Uterus (tissue), 4 donors: ENCODE results near the gene LGI2. TPM values are rescaled to one million over a fixed set of nuclear protein-coding genes. Genes with fewer than 3 reads are reported as not detected.

ENCODE experiments used
- DNase-seq, 2 donors: peaks; one replicate each; pipeline ENCODE4 v3.0.0-alpha.2; 2019 to 2020
- H3K27ac ChIP-seq, 2 donors: fragments of 200-600 bp; sonication (generic); 1 replicate in 1 of 2; 2 replicates in 1 of 2; pipeline ENCODE4 v1.5.1; 2016 to 2018
- H3K27me3 ChIP-seq, 2 donors: fragments of 200-600 bp; sonication (generic); one replicate each; pipeline ENCODE4 v1.5.1; 2018 to 2019; ENCODE audit warnings: control low read depth in 1 of 2
- H3K36me3 ChIP-seq, 2 donors: fragments of 200-600 bp; sonication (generic); one replicate each; pipeline ENCODE4 v1.5.1; 2019; ENCODE audit warnings: control low read depth in 1 of 2
- H3K4me1 ChIP-seq, 2 donors: fragments of 200-600 bp; sonication (generic); one replicate each; pipeline ENCODE4 v1.5.1; 2018 to 2019; ENCODE audit warnings: control low read depth in 1 of 2
- H3K4me3 ChIP-seq, 2 donors: fragments of 200-600 bp; sonication (generic); 1 replicate in 1 of 2; 2 replicates in 1 of 2; pipeline ENCODE4 v1.5.1; 2018 to 2019; ENCODE audit warnings: mild to moderate bottlenecking in 1 of 2
- H3K9me3 ChIP-seq, 2 donors: fragments of 200-600 bp; sonication (generic); one replicate each; pipeline ENCODE4 v1.5.1; 2019; ENCODE audit warnings: control low read depth in 1 of 2
- POLR2A ChIP-seq, 2 donors: fragments of 450-650 bp; IDR thresholded peaks; one replicate each; pipeline ENCODE4 v1.6.1; 2016; ENCODE audit warnings: antibody characterized with exemption in 2 of 2, mild to moderate bottlenecking in 1 of 2, moderate library complexity in 1 of 2
- intact Hi-C: fragments of 100-400 bp; cut with DNase I; formaldehyde crosslinking; loops from one replicate; pipeline ENCODE4 v1.15.1; 2023; ENCODE audit warnings: low total_unique reads
- total RNA-seq, 4 donors: library from RNA; depleted of rRNA in 3 of 4; stranded (reverse); fragments of >200 nt in 3 of 4; gene quantifications; one replicate each; pipeline versions ENCODE4 v1.1.0 to v1.2.4, GENCODE V29; 2014 to 2023
- TF ChIP-seq, protein P1 (sequence below), 4 experiments: fragments of 200-600 bp in 2 of 4; fragments of 450-650 bp in 2 of 4; sonication (generic) in 2 of 4; IDR thresholded peaks; one replicate each; pipeline ENCODE4 v1.5.1; 2016 to 2019; ENCODE audit warnings: antibody characterized with exemption in 4 of 4, mild to moderate bottlenecking in 2 of 4, moderate library complexity in 1 of 4
- donor health status: DM: yes; HTN: yes; CAD: no.

LGI2 gene
- total RNA-seq, 4 donors from 2014 or later = 2.3 to 23.7 (median 14.0) TPM

- Histone ChIP-seq H3K27me3 (no peaks in the 10 kb centered on the region), H3K4me3 (no peak overlapping the region), H3K9me3 (no peaks in the 10 kb centered on the region), H3K36me3 (no peaks in the 10 kb centered on the region), H3K27ac (peak overlapping the region; percentile 48 to 59), H3K4me1 (peaks cover 0 to 4% of the 10 kb centered on the region in 2 donors)
- intact Hi-C loops = no loop called here
- TF ChIP-seq POLR2A (IDR thresholded peaks at IDR 0.05) = no peak
- TF ChIP-seq, protein P1, sequence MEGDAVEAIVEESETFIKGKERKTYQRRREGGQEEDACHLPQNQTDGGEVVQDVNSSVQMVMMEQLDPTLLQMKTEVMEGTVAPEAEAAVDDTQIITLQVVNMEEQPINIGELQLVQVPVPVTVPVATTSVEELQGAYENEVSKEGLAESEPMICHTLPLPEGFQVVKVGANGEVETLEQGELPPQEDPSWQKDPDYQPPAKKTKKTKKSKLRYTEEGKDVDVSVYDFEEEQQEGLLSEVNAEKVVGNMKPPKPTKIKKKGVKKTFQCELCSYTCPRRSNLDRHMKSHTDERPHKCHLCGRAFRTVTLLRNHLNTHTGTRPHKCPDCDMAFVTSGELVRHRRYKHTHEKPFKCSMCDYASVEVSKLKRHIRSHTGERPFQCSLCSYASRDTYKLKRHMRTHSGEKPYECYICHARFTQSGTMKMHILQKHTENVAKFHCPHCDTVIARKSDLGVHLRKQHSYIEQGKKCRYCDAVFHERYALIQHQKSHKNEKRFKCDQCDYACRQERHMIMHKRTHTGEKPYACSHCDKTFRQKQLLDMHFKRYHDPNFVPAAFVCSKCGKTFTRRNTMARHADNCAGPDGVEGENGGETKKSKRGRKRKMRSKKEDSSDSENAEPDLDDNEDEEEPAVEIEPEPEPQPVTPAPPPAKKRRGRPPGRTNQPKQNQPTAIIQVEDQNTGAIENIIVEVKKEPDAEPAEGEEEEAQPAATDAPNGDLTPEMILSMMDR (IDR thresholded peaks at IDR 0.05) = no peak
- DNase-seq = peak; percentile 35 to 77
Measured at GRCh38 chr4:24991015-24991414, 39.7 kb downstream of the LGI2 start.

DNA sequence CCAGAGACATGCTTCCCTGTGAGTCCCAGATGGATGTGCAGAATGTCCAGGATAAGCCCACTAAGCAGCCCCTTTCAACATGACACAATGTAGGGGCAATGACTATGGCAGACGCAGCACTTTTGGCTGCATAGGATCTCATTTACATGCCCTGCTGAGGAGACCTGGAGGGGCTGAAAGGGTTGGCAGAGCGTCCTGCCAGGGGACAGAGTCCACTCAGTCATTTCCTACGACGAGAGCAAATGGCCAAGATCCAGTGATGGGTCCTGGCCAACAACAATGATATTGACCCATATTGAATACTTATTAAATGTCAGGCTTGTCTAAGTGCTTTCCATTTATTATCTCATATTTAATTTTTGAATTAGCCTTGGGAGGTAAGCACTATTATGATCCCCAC, 41.4 kb downstream of the LGI2 start:
- H3K27me3 ChIP-seq = no peaks in the 10 kb centered on the region
- no peak for DNase-seq
- no peaks in the 10 kb centered on the region for H3K9me3 ChIP-seq
- H3K36me3 ChIP-seq = no peaks in the 10 kb centered on the region
- no peak overlapping the region for H3K4me3 ChIP-seq
- TF ChIP-seq, protein P1 (IDR thresholded peaks at IDR 0.05) = no peak
- TF ChIP-seq POLR2A (IDR thresholded peaks at IDR 0.05) = no peak
- intact Hi-C loops = no loop called here
- H3K4me1 ChIP-seq = peaks cover 0 to 4% of the 10 kb centered on the region in 2 donors
- H3K27ac ChIP-seq = no peak overlapping the region

DNA sequence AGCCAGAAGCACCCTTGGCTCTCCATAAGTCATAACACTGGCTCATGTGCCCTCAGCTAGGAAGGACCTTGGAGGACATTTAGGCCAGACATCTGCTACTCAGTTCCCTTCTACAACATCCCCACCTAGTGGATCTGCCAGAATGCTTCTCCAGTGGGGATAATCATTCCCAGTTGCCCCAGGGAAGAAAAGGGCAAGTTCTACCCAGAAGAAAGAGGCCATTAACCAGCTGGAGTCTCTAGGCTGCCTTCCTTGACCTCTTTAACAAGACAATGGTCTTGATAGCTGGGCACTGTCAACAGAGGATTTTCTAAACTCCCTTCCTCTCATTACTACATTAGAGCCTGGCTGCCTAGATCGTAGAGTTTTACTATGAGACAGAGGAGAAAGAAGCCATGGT, 42.0 kb downstream of the LGI2 start:
- H3K36me3 ChIP-seq = no peaks in the 10 kb centered on the region
- TF ChIP-seq, protein P1 (IDR thresholded peaks at IDR 0.05) = peak in 1 of 4 experiments; percentile 18
- TF ChIP-seq POLR2A (IDR thresholded peaks at IDR 0.05) = no peak
- H3K4me3 ChIP-seq = no peak overlapping the region
- intact Hi-C loops = no loop called here
- H3K27me3 ChIP-seq = no peaks in the 10 kb centered on the region
- DNase-seq = no peak
- H3K9me3 ChIP-seq = no peaks in the 10 kb centered on the region
- no peak overlapping the region for H3K27ac ChIP-seq
- H3K4me1 ChIP-seq = peaks cover 0 to 4% of the 10 kb centered on the region in 2 donors

- intact Hi-C loops = no loop called here
- Histone ChIP-seq H3K4me3 (no peak overlapping the region), H3K36me3 (no peaks in the 10 kb centered on the region), H3K27me3 (no peaks in the 10 kb centered on the region), H3K27ac (no peak overlapping the region), H3K4me1 (no peaks in the 10 kb centered on the region), H3K9me3 (no peaks in the 10 kb centered on the region)
- TF ChIP-seq, protein P1 (IDR thresholded peaks at IDR 0.05) = no peak
- no peak for TF ChIP-seq POLR2A (IDR thresholded peaks at IDR 0.05)
- no peak for DNase-seq
Measured at GRCh38 chr4:24984602-24985532, 45.9 kb downstream of the LGI2 start.

DNA sequence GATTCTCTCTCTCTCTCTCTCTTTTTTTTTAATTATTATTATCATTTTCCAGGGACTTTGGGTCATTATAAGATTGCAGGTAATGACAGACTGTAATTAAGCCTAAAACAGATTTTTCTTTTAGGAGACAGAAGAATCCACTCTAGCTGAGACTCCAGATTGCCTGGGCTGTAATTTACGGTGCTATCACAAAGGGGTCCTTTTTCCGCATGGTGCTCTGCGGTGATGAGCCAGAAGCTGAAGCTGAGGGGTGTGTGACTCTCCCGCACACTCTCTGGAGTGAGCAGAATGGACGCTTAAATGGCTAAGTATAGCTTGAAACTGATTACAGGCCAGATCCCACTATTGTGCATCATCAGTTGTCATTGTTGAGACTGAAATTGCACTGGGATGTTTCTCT, 50.0 kb downstream of the LGI2 start:
- H3K27ac ChIP-seq = peak overlapping the region; percentile 53 to 75

More for the DNA sequence above, 50.0 kb downstream of the LGI2 start:
- intact Hi-C loops = no loop called here
- H3K4me1 ChIP-seq = no peaks in the 10 kb centered on the region
- TF ChIP-seq POLR2A (IDR thresholded peaks at IDR 0.05) = no peak
- TF ChIP-seq, protein P1 (IDR thresholded peaks at IDR 0.05) = no peak
- no peaks in the 10 kb centered on the region for H3K27me3 ChIP-seq
- no peaks in the 10 kb centered on the region for H3K9me3 ChIP-seq
- no peak for DNase-seq
- no peak overlapping the region for H3K4me3 ChIP-seq
- no peaks in the 10 kb centered on the region for H3K36me3 ChIP-seq
